Measurements from ENCODE around the gene HDGFL3. TPM values are rescaled to one million over a fixed set of nuclear protein-coding genes. Genes with fewer than 3 reads are reported as not detected.

HDGFL3 gene
- 124 TPM for polyA plus RNA-seq (2013, experiment 1 of 2)
- 127 TPM for polyA plus RNA-seq (2013, experiment 2 of 2)

DNA sequence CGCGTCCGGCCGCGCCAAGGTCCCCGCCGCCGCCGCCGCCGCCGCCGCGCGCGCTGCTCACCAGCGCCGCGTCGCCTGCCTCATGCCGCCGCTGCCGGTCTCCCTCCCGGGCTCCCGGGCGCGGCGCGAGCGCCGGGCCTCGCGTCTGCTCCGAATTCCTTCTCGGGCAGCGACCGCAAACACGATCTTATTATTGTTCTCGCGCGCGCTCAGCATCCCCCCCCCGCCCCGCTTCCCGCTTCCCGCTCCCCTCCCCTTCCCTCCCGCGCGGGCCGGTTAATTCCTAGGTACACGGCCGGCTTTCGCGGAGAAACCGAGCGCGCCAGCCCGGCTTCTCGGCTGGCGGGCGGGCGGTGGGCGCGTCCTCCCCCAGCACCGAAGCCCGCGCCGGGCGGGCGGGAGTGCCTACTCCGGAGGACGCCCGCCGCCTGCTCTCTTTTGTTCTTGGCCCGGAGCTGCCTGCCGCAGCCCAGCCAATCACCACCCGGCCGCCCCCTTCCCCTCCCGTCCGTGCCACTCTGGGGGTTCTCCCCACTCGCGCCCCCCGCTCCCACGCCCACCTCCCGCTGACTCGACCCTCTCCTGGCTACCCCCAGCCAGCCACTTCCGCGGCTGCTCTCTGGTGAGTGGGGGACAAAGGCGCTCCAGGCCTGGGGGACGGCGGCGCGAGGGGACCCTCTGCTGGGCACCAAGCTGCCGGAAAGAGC lies at the start of gene HDGFL3:
HDGFL3 (minus strand) TSS at position 164 of the 707 bp plus-strand sequence. CDS start 409 bp downstream, outside the sequence.
- Histone ChIP-seq H3K79me1 (ENCODE audit: low read length) (peaks cover 2% of the 10 kb centered on the region), H2BK120ac (ENCODE audit: low read depth, low read length) (peak within 1 kb of the TSS; percentile 33), H4K5ac (ENCODE audit: low read length) (no peak within 1 kb of the TSS), H3K36me3 (ENCODE audit: control insufficient read depth, insufficient read depth, low read length) (no peaks in the 10 kb centered on the region), H2AK5ac (ENCODE audit: low read length) (no peak within 1 kb of the TSS), H3K27me3 (ENCODE audit: insufficient read depth, low read length, poor library complexity) (no peaks in the 10 kb centered on the region), H3K4me2 (ENCODE audit: low read length) (peak within 1 kb of the TSS; percentile 85), H2BK15ac (replicated peaks; ENCODE audit: low read depth) (peak within 1 kb of the TSS; percentile 28), H4K8ac (ENCODE audit: low read depth, low read length) (peak within 1 kb of the TSS; percentile 82), H3K4me1 (ENCODE audit: control insufficient read depth, low read depth, low read length) (peaks cover 2% of the 10 kb centered on the region), H3K23ac (ENCODE audit: low read length) (peak within 1 kb of the TSS; percentile 38), H3K56ac (ENCODE audit: low read length) (peak within 1 kb of the TSS; percentile 90), H2BK5ac (ENCODE audit: low read length) (peak within 1 kb of the TSS; percentile 46), H3K79me2 (ENCODE audit: control insufficient read depth, insufficient read depth, low read length) (peaks cover 31% of the 10 kb centered on the region), H3K18ac (ENCODE audit: low read length) (peak within 1 kb of the TSS; percentile 98), H3K9ac (ENCODE audit: low read length) (peak within 1 kb of the TSS; percentile 95), H3K4me3 (ENCODE audit: low read length) (peak within 1 kb of the TSS; percentile 93), H3K4ac (ENCODE audit: low read depth, low read length) (peak within 1 kb of the TSS; percentile 82), H3K27ac (ENCODE audit: low read depth, low read length) (peak within 1 kb of the TSS; percentile 90)
- WGBS (ENCODE audit: extremely low coverage, insufficient coverage, low lambda C conversion rate), result no CpG with 5 or more reads among the region's 94 CpGs
- peak; percentile 77 for DNase-seq

DNA sequence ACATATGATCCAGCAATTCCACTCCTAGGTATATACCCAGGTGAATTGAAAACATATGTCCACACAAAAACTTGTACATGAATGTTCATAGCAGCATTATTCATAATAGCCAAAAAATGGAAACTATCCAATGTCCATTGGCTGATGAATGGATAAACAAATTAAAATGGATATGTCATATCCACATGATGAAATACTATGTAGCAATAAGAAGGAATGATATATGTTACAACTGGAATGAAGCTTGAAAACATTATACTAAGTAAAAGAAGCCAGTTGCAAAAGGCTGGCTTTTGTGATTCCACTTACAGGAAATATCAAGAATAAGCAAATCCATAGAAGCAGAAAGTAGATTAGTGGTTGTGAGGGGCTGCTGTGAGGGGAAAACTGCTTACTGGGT lies 43.2 kb upstream of the HDGFL3 start:
- H3K18ac ChIP-seq (ENCODE audit: low read length), result no peak overlapping the region

DNA sequence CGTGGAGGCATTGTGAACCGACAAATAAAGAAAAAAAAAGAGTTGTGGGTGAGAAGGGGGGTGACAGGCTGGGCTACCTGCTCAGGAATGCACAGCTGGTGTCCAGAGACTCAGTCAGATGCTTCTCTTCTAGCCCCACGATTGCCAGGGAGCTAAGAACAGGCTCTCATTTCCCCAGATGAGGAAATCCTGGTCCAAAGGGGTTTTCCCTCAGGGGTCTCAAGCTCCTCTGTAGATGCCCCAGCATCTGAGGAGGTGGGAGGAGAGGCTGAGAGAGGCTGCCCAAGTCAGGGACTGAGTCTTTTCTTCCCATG lies 41.4 kb upstream of the HDGFL3 start:
- Histone ChIP-seq H3K36me3 (ENCODE audit: control insufficient read depth, insufficient read depth, low read length) (no peaks in the 10 kb centered on the region), H2AK5ac (ENCODE audit: low read length) (no peak overlapping the region), H2BK15ac (replicated peaks; ENCODE audit: low read depth) (no peak overlapping the region), H3K79me2 (ENCODE audit: control insufficient read depth, insufficient read depth, low read length) (no peaks in the 10 kb centered on the region), H3K4me2 (ENCODE audit: low read length) (no peak overlapping the region), H3K9ac (ENCODE audit: low read length) (no peak overlapping the region), H3K56ac (ENCODE audit: low read length) (no peak overlapping the region), H4K8ac (ENCODE audit: low read depth, low read length) (no peak overlapping the region), H3K79me1 (ENCODE audit: low read length) (no peaks in the 10 kb centered on the region), H2BK5ac (ENCODE audit: low read length) (no peak overlapping the region), H4K5ac (ENCODE audit: low read length) (no peak overlapping the region), H2BK120ac (ENCODE audit: low read depth, low read length) (no peak overlapping the region), H3K4me1 (ENCODE audit: control insufficient read depth, low read depth, low read length) (no peaks in the 10 kb centered on the region), H3K27ac (ENCODE audit: low read depth, low read length) (no peak overlapping the region), H3K4me3 (ENCODE audit: low read length) (no peak overlapping the region), H3K18ac (ENCODE audit: low read length) (no peak overlapping the region), H3K4ac (ENCODE audit: low read depth, low read length) (no peak overlapping the region), H3K27me3 (ENCODE audit: insufficient read depth, low read length, poor library complexity) (no peaks in the 10 kb centered on the region), H3K23ac (ENCODE audit: low read length) (no peak overlapping the region)
- no CpG with 5 or more reads among the region's 3 CpGs for WGBS (ENCODE audit: extremely low coverage, insufficient coverage, low lambda C conversion rate)
- peak; percentile 6 for DNase-seq

More for the DNA sequence above, 43.2 kb upstream of the HDGFL3 start:
- H3K4ac ChIP-seq (ENCODE audit: low read depth, low read length), result no peak overlapping the region
- no peak overlapping the region for H3K27ac ChIP-seq (ENCODE audit: low read depth, low read length)
- H3K36me3 ChIP-seq (ENCODE audit: control insufficient read depth, insufficient read depth, low read length), result no peaks in the 10 kb centered on the region
- no peak overlapping the region for H4K5ac ChIP-seq (ENCODE audit: low read length)
- H2AK5ac ChIP-seq (ENCODE audit: low read length), result no peak overlapping the region
- H3K4me1 ChIP-seq (ENCODE audit: control insufficient read depth, low read depth, low read length), result no peaks in the 10 kb centered on the region
- H3K79me2 ChIP-seq (ENCODE audit: control insufficient read depth, insufficient read depth, low read length), result no peaks in the 10 kb centered on the region
- no peaks in the 10 kb centered on the region for H3K79me1 ChIP-seq (ENCODE audit: low read length)
- H3K23ac ChIP-seq (ENCODE audit: low read length), result no peak overlapping the region
- no peak overlapping the region for H2BK120ac ChIP-seq (ENCODE audit: low read depth, low read length)
- DNase-seq, result no peak
- no peak overlapping the region for H3K56ac ChIP-seq (ENCODE audit: low read length)
- H2BK5ac ChIP-seq (ENCODE audit: low read length), result no peak overlapping the region
- H4K8ac ChIP-seq (ENCODE audit: low read depth, low read length), result no peak overlapping the region
- H2BK15ac ChIP-seq (replicated peaks; ENCODE audit: low read depth), result no peak overlapping the region
- H3K4me3 ChIP-seq (ENCODE audit: low read length), result no peak overlapping the region
- H3K4me2 ChIP-seq (ENCODE audit: low read length), result no peak overlapping the region
- H3K9ac ChIP-seq (ENCODE audit: low read length), result no peak overlapping the region
- no peaks in the 10 kb centered on the region for H3K27me3 ChIP-seq (ENCODE audit: insufficient read depth, low read length, poor library complexity)

DNA sequence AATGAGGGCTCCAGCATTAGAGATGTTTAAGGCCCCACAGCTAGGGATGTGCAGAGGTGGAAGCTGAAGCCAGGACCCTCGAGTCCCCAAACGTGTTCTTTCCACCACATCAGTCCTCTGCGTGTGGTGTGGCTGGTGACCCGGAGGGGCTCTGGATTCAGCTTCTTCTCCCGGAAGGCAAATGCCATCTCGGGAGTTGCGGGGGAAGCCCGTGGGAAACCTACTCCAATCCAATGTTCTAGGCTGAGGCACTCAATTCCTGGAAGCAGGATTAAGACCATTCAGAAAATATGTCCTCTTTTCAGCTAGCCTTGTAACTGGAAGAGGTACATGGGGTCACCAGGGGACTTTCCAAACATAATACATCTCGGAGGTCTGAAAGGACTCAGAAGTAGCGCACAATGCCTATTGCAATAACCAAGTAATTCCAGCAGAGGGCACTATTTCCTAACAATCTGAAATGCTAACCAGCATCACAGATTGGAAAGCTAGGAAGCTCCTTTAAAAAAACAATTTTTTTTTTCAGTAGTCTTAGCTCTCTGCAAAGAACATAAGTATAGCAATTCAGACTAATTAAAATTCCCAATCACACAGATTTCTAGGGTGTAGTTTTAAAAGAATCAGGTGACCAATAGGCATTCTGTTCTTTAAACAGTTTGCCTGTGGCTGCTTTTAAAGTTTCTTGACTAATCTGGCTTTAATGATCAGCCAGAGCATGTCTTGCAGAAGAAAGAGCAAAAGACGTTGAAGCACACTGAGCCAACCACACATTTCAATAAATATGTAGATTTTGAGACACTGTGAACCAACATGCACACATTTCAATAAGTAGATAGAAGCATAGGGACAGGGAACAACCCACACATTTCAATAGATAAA lies 40.8 kb upstream of the HDGFL3 start:
- H3K4me2 ChIP-seq (ENCODE audit: low read length), result no peak overlapping the region
- no peaks in the 10 kb centered on the region for H3K79me1 ChIP-seq (ENCODE audit: low read length)
- H3K4ac ChIP-seq (ENCODE audit: low read depth, low read length), result no peak overlapping the region
- H2BK5ac ChIP-seq (ENCODE audit: low read length), result no peak overlapping the region
- no peak overlapping the region for H4K8ac ChIP-seq (ENCODE audit: low read depth, low read length)
- no CpG with 5 or more reads among the region's 11 CpGs for WGBS (ENCODE audit: extremely low coverage, insufficient coverage, low lambda C conversion rate)
- H3K23ac ChIP-seq (ENCODE audit: low read length), result no peak overlapping the region
- H3K18ac ChIP-seq (ENCODE audit: low read length), result no peak overlapping the region
- H3K27me3 ChIP-seq (ENCODE audit: insufficient read depth, low read length, poor library complexity), result no peaks in the 10 kb centered on the region
- no peak overlapping the region for H4K5ac ChIP-seq (ENCODE audit: low read length)
- no peaks in the 10 kb centered on the region for H3K36me3 ChIP-seq (ENCODE audit: control insufficient read depth, insufficient read depth, low read length)
- no peak overlapping the region for H3K27ac ChIP-seq (ENCODE audit: low read depth, low read length)
- no peak overlapping the region for H3K9ac ChIP-seq (ENCODE audit: low read length)
- peak; percentile 75 for DNase-seq
- H3K56ac ChIP-seq (ENCODE audit: low read length), result no peak overlapping the region
- H3K4me3 ChIP-seq (ENCODE audit: low read length), result no peak overlapping the region
- no peak overlapping the region for H2AK5ac ChIP-seq (ENCODE audit: low read length)
- no peak overlapping the region for H2BK15ac ChIP-seq (replicated peaks; ENCODE audit: low read depth)
- H3K4me1 ChIP-seq (ENCODE audit: control insufficient read depth, low read depth, low read length), result no peaks in the 10 kb centered on the region
- no peaks in the 10 kb centered on the region for H3K79me2 ChIP-seq (ENCODE audit: control insufficient read depth, insufficient read depth, low read length)
- no peak overlapping the region for H2BK120ac ChIP-seq (ENCODE audit: low read depth, low read length)

DNA sequence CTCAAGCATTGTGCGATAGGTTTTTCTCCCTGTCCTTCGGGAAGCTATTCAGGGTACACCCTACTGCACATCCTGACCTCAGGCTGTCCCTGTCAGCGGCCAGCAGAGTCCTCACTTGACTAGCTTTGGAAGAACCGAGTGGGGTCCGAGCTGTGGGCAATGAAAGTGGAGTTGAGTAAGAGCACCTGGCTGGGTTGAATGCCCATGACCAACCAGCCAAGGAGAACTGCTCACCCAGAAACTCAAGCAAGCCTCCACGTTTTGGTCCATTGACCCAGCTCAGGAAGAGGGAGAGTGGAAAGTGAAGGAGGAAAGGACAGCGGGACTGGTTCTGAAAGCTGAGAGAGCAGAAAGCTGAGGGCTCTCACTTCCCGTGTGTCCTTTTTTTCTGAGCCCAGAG lies 36.0 kb upstream of the HDGFL3 start:
- no peaks in the 10 kb centered on the region for H3K79me2 ChIP-seq (ENCODE audit: control insufficient read depth, insufficient read depth, low read length)
- no peaks in the 10 kb centered on the region for H3K27me3 ChIP-seq (ENCODE audit: insufficient read depth, low read length, poor library complexity)
- no peak overlapping the region for H3K9ac ChIP-seq (ENCODE audit: low read length)
- no peak overlapping the region for H3K4ac ChIP-seq (ENCODE audit: low read depth, low read length)
- no peak overlapping the region for H4K5ac ChIP-seq (ENCODE audit: low read length)
- no peaks in the 10 kb centered on the region for H3K4me1 ChIP-seq (ENCODE audit: control insufficient read depth, low read depth, low read length)
- no peaks in the 10 kb centered on the region for H3K79me1 ChIP-seq (ENCODE audit: low read length)
- no peak overlapping the region for H3K4me2 ChIP-seq (ENCODE audit: low read length)
- DNase-seq, result peak; percentile 1
- H3K18ac ChIP-seq (ENCODE audit: low read length), result no peak overlapping the region
- no peak overlapping the region for H2AK5ac ChIP-seq (ENCODE audit: low read length)
- no peak overlapping the region for H2BK5ac ChIP-seq (ENCODE audit: low read length)
- no peak overlapping the region for H3K56ac ChIP-seq (ENCODE audit: low read length)
- H4K8ac ChIP-seq (ENCODE audit: low read depth, low read length), result no peak overlapping the region
- no peak overlapping the region for H3K23ac ChIP-seq (ENCODE audit: low read length)
- no peak overlapping the region for H2BK120ac ChIP-seq (ENCODE audit: low read depth, low read length)
- H2BK15ac ChIP-seq (replicated peaks; ENCODE audit: low read depth), result no peak overlapping the region
- H3K4me3 ChIP-seq (ENCODE audit: low read length), result no peak overlapping the region
- H3K36me3 ChIP-seq (ENCODE audit: control insufficient read depth, insufficient read depth, low read length), result no peaks in the 10 kb centered on the region
- no CpG with 5 or more reads among the region's 8 CpGs for WGBS (ENCODE audit: extremely low coverage, insufficient coverage, low lambda C conversion rate)
- H3K27ac ChIP-seq (ENCODE audit: low read depth, low read length), result no peak overlapping the region
